ENCODE results near the gene FCSK.

- TF ChIP-seq, protein P1, sequence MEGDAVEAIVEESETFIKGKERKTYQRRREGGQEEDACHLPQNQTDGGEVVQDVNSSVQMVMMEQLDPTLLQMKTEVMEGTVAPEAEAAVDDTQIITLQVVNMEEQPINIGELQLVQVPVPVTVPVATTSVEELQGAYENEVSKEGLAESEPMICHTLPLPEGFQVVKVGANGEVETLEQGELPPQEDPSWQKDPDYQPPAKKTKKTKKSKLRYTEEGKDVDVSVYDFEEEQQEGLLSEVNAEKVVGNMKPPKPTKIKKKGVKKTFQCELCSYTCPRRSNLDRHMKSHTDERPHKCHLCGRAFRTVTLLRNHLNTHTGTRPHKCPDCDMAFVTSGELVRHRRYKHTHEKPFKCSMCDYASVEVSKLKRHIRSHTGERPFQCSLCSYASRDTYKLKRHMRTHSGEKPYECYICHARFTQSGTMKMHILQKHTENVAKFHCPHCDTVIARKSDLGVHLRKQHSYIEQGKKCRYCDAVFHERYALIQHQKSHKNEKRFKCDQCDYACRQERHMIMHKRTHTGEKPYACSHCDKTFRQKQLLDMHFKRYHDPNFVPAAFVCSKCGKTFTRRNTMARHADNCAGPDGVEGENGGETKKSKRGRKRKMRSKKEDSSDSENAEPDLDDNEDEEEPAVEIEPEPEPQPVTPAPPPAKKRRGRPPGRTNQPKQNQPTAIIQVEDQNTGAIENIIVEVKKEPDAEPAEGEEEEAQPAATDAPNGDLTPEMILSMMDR (IDR thresholded peaks at IDR 0.05; ENCODE audit: insufficient read depth, low read length, poor library complexity, severe bottlenecking): no peak
- TF ChIP-seq EZH2phosphoT487 (conservative IDR thresholded peaks at IDR 0.05; ENCODE audit: low read length): no peak
Observed at GRCh38 chr16:70463235-70463634, 8.8 kb downstream of the FCSK start.

All from SU-DHL-6 (cell line).